Activated T-cell treated with anti-CD3 and anti-CD28 coated beads, Interleukin-2, amount 50 U/mL, for 24 hours (primary cell): Measurements from ENCODE around the gene AGFG1.

Experiments
- DNase-seq: peaks from one replicate; pipeline ENCODE4 v3.0.0-alpha.2; 2020
- H3K27ac Mint-ChIP-seq: 2 replicates; pipeline ENCODE4 v1.8.0; 2020; ENCODE audit warnings: mild to moderate bottlenecking, mixed read lengths
- H3K27me3 Mint-ChIP-seq: 2 replicates; pipeline ENCODE4 v1.8.0; 2020; ENCODE audit warnings: mixed read lengths
- H3K36me3 Mint-ChIP-seq: 2 replicates; pipeline ENCODE4 v1.8.0; 2020; ENCODE audit warnings: low read depth, mixed read lengths
- H3K4me1 Mint-ChIP-seq: 2 replicates; pipeline ENCODE4 v1.8.0; 2020; ENCODE audit warnings: low read depth, mixed read lengths
- H3K4me3 Mint-ChIP-seq: 2 replicates; pipeline ENCODE4 v1.8.0; 2020; ENCODE audit warnings: mild to moderate bottlenecking, moderate library complexity, mixed read lengths
- H3K9me3 Mint-ChIP-seq: 2 replicates; pipeline ENCODE4 v1.8.0; 2020; ENCODE audit warnings: mixed read lengths

AGFG1 gene, protein sequence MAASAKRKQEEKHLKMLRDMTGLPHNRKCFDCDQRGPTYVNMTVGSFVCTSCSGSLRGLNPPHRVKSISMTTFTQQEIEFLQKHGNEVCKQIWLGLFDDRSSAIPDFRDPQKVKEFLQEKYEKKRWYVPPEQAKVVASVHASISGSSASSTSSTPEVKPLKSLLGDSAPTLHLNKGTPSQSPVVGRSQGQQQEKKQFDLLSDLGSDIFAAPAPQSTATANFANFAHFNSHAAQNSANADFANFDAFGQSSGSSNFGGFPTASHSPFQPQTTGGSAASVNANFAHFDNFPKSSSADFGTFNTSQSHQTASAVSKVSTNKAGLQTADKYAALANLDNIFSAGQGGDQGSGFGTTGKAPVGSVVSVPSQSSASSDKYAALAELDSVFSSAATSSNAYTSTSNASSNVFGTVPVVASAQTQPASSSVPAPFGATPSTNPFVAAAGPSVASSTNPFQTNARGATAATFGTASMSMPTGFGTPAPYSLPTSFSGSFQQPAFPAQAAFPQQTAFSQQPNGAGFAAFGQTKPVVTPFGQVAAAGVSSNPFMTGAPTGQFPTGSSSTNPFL

DNA sequence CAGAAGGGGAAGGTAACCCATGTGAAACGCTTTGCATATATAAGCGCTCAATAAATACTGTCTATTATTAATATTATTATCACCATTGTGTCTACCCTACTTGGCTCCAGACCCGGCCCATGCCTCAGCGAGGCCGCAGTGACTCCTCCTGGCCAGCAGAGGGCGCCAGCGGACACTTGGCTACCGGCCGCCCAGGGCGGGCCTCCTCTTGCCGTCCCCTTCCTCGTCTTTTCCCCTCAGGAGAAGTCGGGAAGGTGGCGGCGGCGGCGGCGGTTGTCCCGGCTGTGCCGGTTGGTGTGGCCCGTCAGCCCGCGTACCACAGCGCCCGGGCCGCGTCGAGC lies at the start of gene AGFG1:
Gene AGFG1, plus strand, starts transcription at position 233 of the 341 bp plus-strand sequence. CDS start 266 bp downstream, outside the sequence.
- peaks cover 54% of the 10 kb centered on the region for H3K4me1 Mint-ChIP-seq
- peaks cover 23% of the 10 kb centered on the region for H3K36me3 Mint-ChIP-seq
- H3K27me3 Mint-ChIP-seq = no peaks in the 10 kb centered on the region
- no peaks in the 10 kb centered on the region for H3K9me3 Mint-ChIP-seq
- peak within 1 kb of the TSS; percentile 91 for H3K27ac Mint-ChIP-seq
- H3K4me3 Mint-ChIP-seq = peak within 1 kb of the TSS; percentile 93
- peak; percentile 95 for DNase-seq

DNA sequence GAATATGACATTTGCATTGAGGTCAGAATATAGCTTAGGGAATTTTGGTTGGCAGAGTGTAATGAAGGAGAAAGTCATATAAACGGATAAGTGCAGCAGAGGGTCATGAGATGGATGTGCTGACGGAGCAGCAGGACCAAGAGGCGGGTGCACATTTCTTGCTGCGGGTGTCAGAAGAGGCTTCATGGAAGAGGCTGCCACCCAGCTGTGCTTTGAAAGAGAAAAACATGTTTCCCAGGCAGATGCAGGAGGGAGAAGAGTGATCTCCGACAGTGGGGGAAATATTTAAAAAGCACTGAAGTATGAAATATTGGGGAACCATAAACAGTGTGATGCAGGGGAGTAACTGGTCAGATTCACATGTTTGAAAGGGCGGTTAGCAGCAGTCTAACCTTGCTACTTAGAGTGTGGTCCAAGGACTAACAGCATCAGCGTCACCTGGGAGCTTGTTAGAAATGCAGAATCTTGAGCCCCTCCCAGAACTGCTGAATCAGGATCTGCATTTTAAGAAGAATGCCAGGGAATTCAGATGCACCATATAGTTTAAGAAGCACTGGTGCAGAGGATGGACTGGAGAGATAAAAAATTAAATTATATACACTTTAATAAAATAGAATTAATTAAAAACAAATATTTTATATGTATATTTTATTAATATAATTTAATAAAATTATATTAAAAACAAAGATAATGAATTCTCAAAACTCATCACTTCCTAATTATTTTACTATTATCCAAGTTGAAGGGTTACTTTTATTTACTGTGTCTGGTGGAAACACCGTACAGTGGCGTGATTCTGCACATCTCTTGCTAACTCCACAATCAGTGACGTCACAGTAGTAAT lies 48.1 kb upstream of the AGFG1 start:
- Mint-ChIP-seq H3K9me3 (no peaks in the 10 kb centered on the region), H3K27me3 (no peaks in the 10 kb centered on the region), H3K27ac (no peak overlapping the region), H3K4me3 (no peak overlapping the region), H3K4me1 (peaks cover 5% of the 10 kb centered on the region), H3K36me3 (no peaks in the 10 kb centered on the region)
- DNase-seq = no peak

DNA sequence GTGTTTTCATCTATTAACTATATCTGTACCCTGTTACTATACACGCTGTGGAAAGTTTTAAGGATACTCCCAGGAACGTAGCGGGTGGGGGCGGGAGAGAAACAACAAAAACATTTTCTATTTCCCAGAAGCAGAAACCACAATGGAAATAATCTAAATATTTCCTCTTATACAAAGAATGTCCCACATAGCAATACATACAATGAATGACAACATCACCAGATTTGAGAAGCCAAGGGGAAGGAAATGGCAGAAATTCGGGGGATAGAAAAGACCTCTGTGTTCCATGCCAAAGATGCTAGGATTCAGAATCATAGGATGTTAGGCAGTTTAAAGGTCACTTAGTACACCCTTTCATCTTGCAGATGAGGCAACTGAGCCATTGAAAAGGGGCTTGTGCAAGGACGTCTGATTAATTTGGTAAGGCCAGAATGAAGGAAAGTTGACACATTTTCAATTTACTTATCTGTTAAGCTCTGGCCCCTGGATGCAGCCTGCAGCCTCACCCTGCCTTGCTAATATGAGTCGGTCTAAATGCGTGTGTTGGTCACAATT lies 43.1 kb upstream of the AGFG1 start:
- Mint-ChIP-seq H3K36me3 (peaks cover 9% of the 10 kb centered on the region), H3K4me3 (no peak overlapping the region), H3K9me3 (peaks cover 10% of the 10 kb centered on the region), H3K4me1 (peaks cover 8% of the 10 kb centered on the region), H3K27me3 (no peaks in the 10 kb centered on the region), H3K27ac (no peak overlapping the region)
- no peak for DNase-seq

DNA sequence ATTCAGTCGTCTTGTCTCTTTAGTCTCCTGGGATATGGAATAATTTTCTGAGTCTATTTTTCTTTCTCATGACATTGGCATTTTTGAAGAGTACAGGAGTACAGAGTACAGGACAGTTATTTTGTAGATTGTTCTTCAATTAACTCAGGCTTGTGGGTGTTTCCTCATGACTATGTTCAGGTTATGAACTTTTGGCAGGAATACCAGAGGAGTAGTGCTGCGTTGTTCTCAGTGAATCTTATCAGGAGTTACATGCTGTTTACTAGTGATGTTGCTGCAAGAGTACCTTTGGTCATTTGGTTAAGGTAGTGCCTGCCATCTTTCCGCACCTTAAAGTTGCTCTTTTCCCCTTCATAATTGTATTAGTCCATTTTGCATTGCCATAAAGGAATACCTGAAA lies 41.3 kb upstream of the AGFG1 start:
- H3K4me1 Mint-ChIP-seq = peaks cover 9% of the 10 kb centered on the region
- no peak overlapping the region for H3K4me3 Mint-ChIP-seq
- peaks cover 9% of the 10 kb centered on the region for H3K36me3 Mint-ChIP-seq
- H3K27me3 Mint-ChIP-seq = no peaks in the 10 kb centered on the region
- peaks cover 10% of the 10 kb centered on the region for H3K9me3 Mint-ChIP-seq
- no peak for DNase-seq
- H3K27ac Mint-ChIP-seq = no peak overlapping the region

DNA sequence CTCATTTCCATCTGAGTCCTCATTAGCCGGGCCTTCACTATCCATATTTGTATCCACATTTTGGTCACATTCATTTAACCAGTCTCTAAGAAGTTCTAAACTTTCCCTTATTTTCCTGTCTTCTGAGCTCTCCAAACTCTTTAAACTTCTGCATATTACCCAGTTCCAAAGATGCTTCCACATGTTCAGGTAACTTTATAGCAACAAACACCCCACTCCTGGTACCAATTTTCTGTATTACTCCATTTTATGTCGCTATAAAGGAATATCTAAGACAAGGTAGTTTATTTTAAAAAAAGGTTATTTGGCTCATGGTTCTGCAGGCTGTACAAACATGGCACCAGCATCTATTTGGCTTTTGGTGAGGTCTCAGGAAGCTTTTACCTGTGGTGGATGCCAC lies 38.8 kb upstream of the AGFG1 start:
- Mint-ChIP-seq H3K36me3 (peaks cover 9% of the 10 kb centered on the region), H3K27ac (no peak overlapping the region), H3K27me3 (no peaks in the 10 kb centered on the region), H3K4me1 (peaks cover 9% of the 10 kb centered on the region), H3K9me3 (peaks cover 10% of the 10 kb centered on the region), H3K4me3 (no peak overlapping the region)
- DNase-seq = no peak

DNA sequence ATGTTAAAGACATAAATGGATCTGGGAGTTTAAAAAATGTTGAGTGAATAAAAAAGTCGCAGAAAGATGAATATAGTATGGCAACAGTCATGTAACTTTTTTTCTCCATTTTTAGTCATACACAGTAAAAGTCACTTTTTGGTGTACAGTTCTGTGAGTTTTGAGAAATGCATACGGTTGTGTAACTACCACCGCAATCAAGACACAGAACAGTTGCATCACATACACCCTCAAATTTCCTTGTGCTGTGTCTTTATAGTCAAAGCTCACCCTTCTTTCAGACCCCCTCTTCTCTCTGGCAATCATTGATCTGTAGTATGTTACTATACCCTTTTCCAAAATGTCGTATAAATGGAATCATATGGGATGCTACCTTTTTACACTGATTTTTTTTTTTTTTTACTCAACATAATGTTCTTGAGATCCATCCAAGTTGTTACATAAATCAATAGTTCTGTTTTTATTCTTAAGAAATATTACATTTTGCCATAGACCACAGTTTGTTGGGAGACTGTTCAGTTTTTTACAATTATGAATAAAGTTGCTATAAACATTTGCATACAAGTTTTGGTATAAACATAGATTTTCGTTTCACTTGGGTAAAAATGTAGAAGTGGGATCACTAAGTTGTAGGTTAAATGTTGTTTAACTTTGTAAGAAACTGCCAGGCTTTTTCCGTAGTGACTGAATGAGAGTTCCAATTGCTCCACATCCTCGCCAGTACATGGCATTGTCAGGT lies 35.4 kb upstream of the AGFG1 start:
- H3K27me3 Mint-ChIP-seq = no peaks in the 10 kb centered on the region
- DNase-seq = no peak
- no peak overlapping the region for H3K4me3 Mint-ChIP-seq
- peaks cover 10% of the 10 kb centered on the region for H3K9me3 Mint-ChIP-seq
- no peak overlapping the region for H3K27ac Mint-ChIP-seq
- H3K4me1 Mint-ChIP-seq = peaks cover 1% of the 10 kb centered on the region
- peaks cover 9% of the 10 kb centered on the region for H3K36me3 Mint-ChIP-seq

DNA sequence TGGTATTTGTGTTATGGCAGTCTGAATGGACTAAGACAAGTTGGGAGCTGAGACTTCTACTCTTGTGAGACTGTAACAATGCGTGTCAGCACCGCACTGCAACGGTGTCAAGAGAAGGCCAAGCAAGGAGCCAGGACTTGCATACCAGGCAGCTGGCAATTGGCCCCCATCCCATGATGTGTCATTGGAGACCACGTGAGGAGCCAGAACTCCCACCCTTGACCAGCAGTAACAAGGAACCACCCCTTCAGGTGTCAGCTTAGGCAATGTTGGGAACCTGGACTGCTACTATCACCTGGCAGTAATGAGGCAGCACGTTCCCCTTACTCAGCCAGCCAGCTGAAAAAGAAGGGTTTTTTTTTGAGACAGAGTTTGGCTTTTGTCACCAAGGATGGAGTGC lies 32.7 kb upstream of the AGFG1 start:
- H3K4me3 Mint-ChIP-seq = no peak overlapping the region
- DNase-seq = no peak
- H3K27ac Mint-ChIP-seq = no peak overlapping the region
- H3K4me1 Mint-ChIP-seq = peaks cover 1% of the 10 kb centered on the region
- H3K9me3 Mint-ChIP-seq = no peaks in the 10 kb centered on the region
- H3K36me3 Mint-ChIP-seq = no peaks in the 10 kb centered on the region
- no peaks in the 10 kb centered on the region for H3K27me3 Mint-ChIP-seq

DNA sequence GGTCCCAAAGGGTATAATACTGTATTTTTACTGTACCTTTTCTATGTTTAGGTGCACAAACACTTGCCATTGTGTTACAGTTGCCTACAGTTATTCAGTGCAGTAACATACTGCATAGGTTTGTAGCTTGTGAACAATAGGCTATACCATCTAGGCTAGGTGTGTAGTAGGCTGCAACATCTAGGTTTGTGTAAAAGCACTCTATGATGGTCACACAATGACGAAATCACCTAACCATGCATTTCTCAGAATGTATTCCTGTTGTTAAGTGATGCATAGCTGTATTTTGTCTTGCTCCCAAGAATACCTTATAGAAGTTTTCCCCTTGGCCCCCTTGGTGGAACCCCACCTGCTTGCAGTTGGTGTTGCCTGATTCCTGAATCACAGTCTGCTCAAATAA lies 29.3 kb upstream of the AGFG1 start:
- no peak overlapping the region for H3K27ac Mint-ChIP-seq
- no peaks in the 10 kb centered on the region for H3K27me3 Mint-ChIP-seq
- no peaks in the 10 kb centered on the region for H3K9me3 Mint-ChIP-seq
- peaks cover 1% of the 10 kb centered on the region for H3K4me1 Mint-ChIP-seq
- no peak overlapping the region for H3K4me3 Mint-ChIP-seq
- no peak for DNase-seq
- H3K36me3 Mint-ChIP-seq = no peaks in the 10 kb centered on the region

DNA sequence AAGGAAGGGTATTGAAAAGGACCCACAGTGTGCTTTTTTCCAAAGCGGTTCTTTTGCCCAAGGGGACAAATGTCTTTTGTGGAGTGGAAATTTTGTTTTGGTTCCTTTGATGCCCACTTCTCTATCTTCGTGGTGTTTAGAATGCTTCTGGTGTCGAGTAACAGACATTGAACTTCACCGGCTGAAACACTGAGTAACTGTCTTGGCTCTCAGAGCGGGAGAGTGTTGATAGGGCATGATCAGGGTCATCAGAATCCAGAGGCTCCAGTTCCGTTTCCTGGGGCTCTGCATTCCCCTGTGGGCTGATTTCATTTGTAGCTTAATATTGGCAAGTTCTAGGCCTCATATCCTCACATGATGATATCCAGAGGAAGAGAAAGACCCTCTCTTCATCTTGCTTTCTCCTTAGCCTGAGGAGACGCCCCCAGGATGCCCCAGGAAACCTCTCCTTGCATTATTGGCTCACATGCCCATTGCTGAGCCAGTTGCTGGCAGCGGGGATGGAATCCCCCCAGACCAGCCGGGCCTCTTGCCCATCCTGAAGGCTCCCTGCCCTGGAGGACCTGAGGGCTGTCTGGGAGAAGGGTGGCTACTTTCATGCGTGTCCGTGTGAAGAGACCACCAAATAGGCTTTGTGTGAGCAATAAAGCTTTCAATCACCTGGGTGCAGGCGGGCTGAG lies 27.9 kb upstream of the AGFG1 start:
- DNase-seq = no peak
- no peaks in the 10 kb centered on the region for H3K9me3 Mint-ChIP-seq
- no peaks in the 10 kb centered on the region for H3K27me3 Mint-ChIP-seq
- H3K36me3 Mint-ChIP-seq = no peaks in the 10 kb centered on the region
- no peak overlapping the region for H3K27ac Mint-ChIP-seq
- no peak overlapping the region for H3K4me3 Mint-ChIP-seq
- H3K4me1 Mint-ChIP-seq = peaks cover 1% of the 10 kb centered on the region

DNA sequence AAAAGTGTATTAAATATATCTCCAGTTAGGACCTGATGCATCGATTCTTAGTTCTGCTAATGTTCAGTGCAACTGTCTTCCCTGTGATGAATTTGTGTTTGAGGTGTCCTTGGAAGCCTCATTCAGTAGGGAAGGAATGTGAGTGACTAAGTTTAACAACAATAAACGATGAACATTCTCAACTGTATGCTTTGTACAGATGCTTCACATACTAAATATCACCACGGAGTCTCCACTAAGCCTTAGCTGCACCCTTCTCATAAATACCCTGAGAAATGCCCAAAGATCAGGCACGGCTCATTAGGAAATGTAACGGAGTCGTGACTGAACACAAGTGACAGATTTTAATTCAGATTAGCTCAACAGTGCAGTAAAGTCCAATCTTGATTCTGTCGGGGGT lies 24.4 kb upstream of the AGFG1 start:
- H3K4me1 Mint-ChIP-seq = peaks cover 3% of the 10 kb centered on the region
- H3K9me3 Mint-ChIP-seq = no peaks in the 10 kb centered on the region
- no peak overlapping the region for H3K4me3 Mint-ChIP-seq
- no peak for DNase-seq
- peaks cover 2% of the 10 kb centered on the region for H3K27me3 Mint-ChIP-seq
- no peak overlapping the region for H3K27ac Mint-ChIP-seq
- H3K36me3 Mint-ChIP-seq = no peaks in the 10 kb centered on the region

DNA sequence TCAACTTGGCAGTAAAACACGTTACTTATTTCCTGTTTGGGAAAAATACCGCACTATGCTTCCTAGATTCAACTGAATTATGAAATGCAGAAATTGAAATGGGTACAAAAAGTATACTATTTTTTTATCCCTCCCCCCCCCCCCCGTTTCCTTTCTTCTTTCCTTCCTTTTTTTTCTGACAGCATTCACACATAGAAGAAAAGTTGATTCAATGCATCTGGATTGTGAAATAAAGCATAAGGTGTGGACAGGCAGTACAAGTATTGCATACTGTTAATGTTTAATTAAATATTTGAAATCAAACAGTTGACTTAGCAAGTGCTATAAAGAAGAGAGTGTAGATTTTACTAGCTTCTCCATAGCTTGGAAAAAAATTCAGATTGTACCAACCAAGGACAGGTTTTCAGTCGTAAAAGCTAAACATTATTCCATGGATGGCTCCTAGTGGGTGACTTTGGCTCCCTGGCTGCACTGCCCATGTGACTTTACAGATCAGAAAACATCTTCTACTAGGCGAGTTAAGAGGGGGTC lies 21.6 kb upstream of the AGFG1 start:
- Mint-ChIP-seq H3K4me3 (no peak overlapping the region), H3K36me3 (no peaks in the 10 kb centered on the region), H3K9me3 (no peaks in the 10 kb centered on the region), H3K4me1 (peaks cover 15% of the 10 kb centered on the region), H3K27me3 (peaks cover 2% of the 10 kb centered on the region), H3K27ac (no peak overlapping the region)
- DNase-seq = no peak

DNA sequence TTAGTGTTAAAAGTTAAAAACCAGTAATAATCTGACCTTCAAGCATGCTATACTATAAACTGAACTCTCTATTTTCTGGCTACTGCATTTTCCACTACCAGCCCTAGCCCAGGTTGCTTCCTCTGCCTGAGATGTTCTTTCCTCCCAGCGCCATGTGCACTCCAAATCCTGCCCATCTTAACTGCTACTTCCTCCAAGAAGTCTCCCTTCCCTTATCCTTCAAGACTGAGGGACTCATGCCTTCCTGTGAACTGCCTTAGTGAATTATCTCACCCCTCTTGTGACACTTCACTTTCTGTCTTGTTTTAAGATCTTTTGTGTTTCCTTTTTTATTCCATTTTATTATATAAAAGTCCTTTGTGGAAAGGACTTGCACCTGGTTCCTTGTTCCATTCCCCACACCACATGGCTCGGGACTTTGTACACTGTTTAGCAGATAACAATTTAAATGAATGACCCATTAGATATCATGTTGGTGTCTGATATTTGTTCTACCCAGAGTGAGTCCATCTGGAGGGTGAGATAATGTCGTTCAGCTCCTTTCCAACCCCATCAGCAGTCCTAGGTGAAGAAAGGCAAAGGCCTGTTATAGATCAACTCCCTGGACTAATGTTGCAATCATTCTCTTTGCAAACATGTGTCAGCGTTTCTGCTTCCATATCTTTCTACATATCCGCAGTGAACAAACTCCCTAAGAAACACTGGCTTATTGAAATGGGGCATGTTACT lies 20.9 kb upstream of the AGFG1 start:
- Mint-ChIP-seq H3K36me3 (no peaks in the 10 kb centered on the region), H3K27me3 (peaks cover 2% of the 10 kb centered on the region), H3K9me3 (no peaks in the 10 kb centered on the region), H3K4me3 (no peak overlapping the region), H3K4me1 (peaks cover 20% of the 10 kb centered on the region), H3K27ac (no peak overlapping the region)
- no peak for DNase-seq

DNA sequence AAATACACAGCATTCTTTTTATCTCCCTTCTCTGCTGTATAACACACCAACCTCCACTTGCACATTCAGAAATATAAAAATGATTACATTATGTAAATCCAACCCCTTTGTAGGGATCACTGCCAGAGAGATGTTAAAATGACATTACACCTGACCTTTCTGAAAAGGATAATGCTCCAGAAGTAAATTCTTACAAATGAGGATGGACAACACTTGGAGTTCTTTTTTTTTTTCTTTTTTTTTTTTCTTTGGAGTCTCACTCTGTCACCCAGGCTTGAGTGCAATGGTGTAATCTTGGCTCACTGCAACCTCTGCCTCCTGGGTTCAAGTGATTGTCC lies 20.3 kb upstream of the AGFG1 start:
- H3K36me3 Mint-ChIP-seq = no peaks in the 10 kb centered on the region
- peaks cover 25% of the 10 kb centered on the region for H3K4me1 Mint-ChIP-seq

More for the DNA sequence above, 20.3 kb upstream of the AGFG1 start:
- no peak overlapping the region for H3K4me3 Mint-ChIP-seq
- no peak for DNase-seq
- H3K9me3 Mint-ChIP-seq = no peaks in the 10 kb centered on the region
- no peak overlapping the region for H3K27ac Mint-ChIP-seq
- peaks cover 2% of the 10 kb centered on the region for H3K27me3 Mint-ChIP-seq
